ENCODE results near the gene IPP. TPM values are rescaled to one million over a fixed set of nuclear protein-coding genes. Genes with fewer than 3 reads are reported as not detected.

The IPP gene
- total and polyA plus RNA-seq, 2 of the 8 experiments (the other 6 are each of a cell fraction or from before 2014, with no cell fraction given) = 1.4 to 5.6 TPM

- H2BK15ac ChIP-seq (ENCODE audit: low read length) = no peak overlapping the region
- peaks cover 63 to 98% of the 10 kb centered on the region in 2 experiments for H3K79me2 ChIP-seq (ENCODE audit: control insufficient read depth in 1 of 2, insufficient read depth in 2 of 2, low read length in 2 of 2)
- peaks cover 7% of the 10 kb centered on the region; the same call in 1 of the 2 replicates for H3K79me1 ChIP-seq (ENCODE audit: low read depth, low read length)
- no peak overlapping the region for H3K4me2 ChIP-seq (ENCODE audit: insufficient read depth in 1 of 2, low read depth in 2 of 2, low read length in 2 of 2)
- no peak overlapping the region for H4K91ac ChIP-seq (replicated peaks; ENCODE audit: insufficient read length, low read length)
- H3K56ac ChIP-seq (replicated peaks; ENCODE audit: insufficient read length, low read depth, low read length) = no peak overlapping the region
- H2BK5ac ChIP-seq (ENCODE audit: low read depth, low read length) = no peak overlapping the region
- ChIA-PET CTCF (ENCODE audit: partially characterized antibody) (interaction anchor here (0.6 to 1.2 kb wide), 6 partner anchors 14 to 499 kb away, joined by 3 to 4 read pairs (median 3); partner anchors contain the start of gene P3R3URF), POLR2A (ENCODE audit: partially characterized antibody) (interaction anchor here (1.8 kb wide), 1 partner anchor 8 kb away, joined by 11 read pairs; the partner anchor contains the start of gene GPBP1L1)
- no peak overlapping the region for H4K5ac ChIP-seq (ENCODE audit: insufficient read length, low read depth, low read length)
- H4K8ac ChIP-seq (ENCODE audit: extremely low read depth, insufficient read depth, low read length) = no peak overlapping the region
- no peak overlapping the region for H2BK120ac ChIP-seq (replicated peaks; ENCODE audit: low read depth, low read length)
- no peaks in the 10 kb centered on the region for H3K23me2 ChIP-seq (ENCODE audit: low read depth, low read length)
- H3K9me3 ChIP-seq (ENCODE audit: insufficient read depth in 2 of 2, low read depth in 1 of 2, low read length in 1 of 2) = no peaks in the 10 kb centered on the region
- no peak overlapping the region for H2BK20ac ChIP-seq (ENCODE audit: low read length)
- H3K14ac ChIP-seq (ENCODE audit: insufficient read length) = no peak overlapping the region
- no peak overlapping the region for H3K27ac ChIP-seq (ENCODE audit: low read depth, low read length)
- FAIRE-seq (no peak), DNase-seq (ENCODE audit: low read depth in 1 of 2, low spot score in 2 of 2) (no peak)
- no peak overlapping the region for H3K23ac ChIP-seq (ENCODE audit: insufficient read length)
- no peaks in the 10 kb centered on the region for H3K27me3 ChIP-seq (replicated peaks in 1 of 4; ENCODE audit: control insufficient read depth in 3 of 4, extremely low read depth in 1 of 4, insufficient read depth in 3 of 4, low read length in 3 of 4)
- no peak overlapping the region for H3K4ac ChIP-seq (replicated peaks; ENCODE audit: insufficient read length, low read depth, low read length)
- 76% methylated on average over 3 of the region's 3 CpGs; no CpG with 5 or more reads in 1 of the 2 experiments for WGBS, 2 experiments (ENCODE audit: extremely low coverage in 1 of 2, insufficient coverage in 1 of 2, insufficient read length in 1 of 2, insufficient replicate concordance in 2 of 2, low coverage in 1 of 2, low lambda C conversion rate in 2 of 2, missing lambda C conversion rate in 1 of 2)
- H3K36me3 ChIP-seq (ENCODE audit: control insufficient read depth in 2 of 4, insufficient read depth in 4 of 4, low read length in 3 of 4) = no peaks in the 10 kb centered on the region; a peak in 1 of 8 replicates
- H3K4me1 ChIP-seq (replicated peaks in 1 of 4; ENCODE audit: control insufficient read depth in 3 of 4, insufficient read depth in 4 of 4, low read length in 3 of 4) = peaks cover 0 to 21% (median 6%) of the 10 kb centered on the region in 4 experiments; a peak in 5 of 7 replicates
- H3K4me3 ChIP-seq (ENCODE audit: extremely low read depth in 1 of 4, insufficient read depth in 2 of 4, low read depth in 3 of 4, low read length in 4 of 4) = no peak overlapping the region
- H4K20me1 ChIP-seq (replicated peaks in 1 of 2; ENCODE audit: control insufficient read depth in 1 of 2, insufficient read depth in 2 of 2, low read length in 2 of 2) = peaks cover 24 to 28% of the 10 kb centered on the region in 2 experiments
- no peak overlapping the region for H2AFZ ChIP-seq (ENCODE audit: low read length)
- H3K9ac ChIP-seq (replicated peaks in 1 of 4; ENCODE audit: extremely low read depth in 1 of 4, low read depth in 3 of 4, low read length in 3 of 4) = no peak overlapping the region
- H2AK5ac ChIP-seq (ENCODE audit: low read depth, low read length) = no peak overlapping the region
- H3K18ac ChIP-seq (ENCODE audit: extremely low read depth, low read length) = no peak overlapping the region
- no peak overlapping the region for H2BK12ac ChIP-seq (ENCODE audit: low read depth, low read length)
- TF ChIP-seq ZNF274 (IDR thresholded peaks at IDR 0.05; ENCODE audit: borderline replicate concordance, extremely low read depth, low read length) = no peak
- TF ChIP-seq POLR2AphosphoS5 (IDR thresholded peaks at IDR 0.05; ENCODE audit: low read depth, low read length) = no peak
- no peak for TF ChIP-seq SAP30 (IDR thresholded peaks at IDR 0.05; ENCODE audit: insufficient read depth, insufficient replicate concordance, low read length)
- TF ChIP-seq SP2 (IDR thresholded peaks at IDR 0.05; ENCODE audit: low read length) = no peak
- TF ChIP-seq RBBP5 (IDR thresholded peaks at IDR 0.05; ENCODE audit: borderline replicate concordance, low read depth, low read length) = no peak
- TF ChIP-seq ATF2 (IDR thresholded peaks at IDR 0.05; ENCODE audit: low read length) = no peak
- TF ChIP-seq POLR2A (IDR thresholded peaks at IDR 0.05; ENCODE audit: control extremely low read depth in 1 of 2, low read depth in 2 of 2, low read length in 2 of 2) = no peak
- no peak for TF ChIP-seq SIX5 (IDR thresholded peaks at IDR 0.05; ENCODE audit: low read depth, low read length)
- no peak for TF ChIP-seq YY1 (IDR thresholded peaks at IDR 0.05; ENCODE audit: low read depth, low read length)
- no peak for TF ChIP-seq E2F6 (IDR thresholded peaks at IDR 0.05)
- no peak for TF ChIP-seq RAD21 (IDR thresholded peaks at IDR 0.05 in 1 of 2, conservative IDR thresholded peaks at IDR 0.05 in 1 of 2; ENCODE audit: low read depth in 2 of 2, low read length in 2 of 2)
Measured at GRCh38 chr1:45677751-45678245, 72.7 kb downstream of the IPP start.
